SU-DHL-6 (cell line): Measurements from ENCODE around the gene IPO9.

Experiments
- H2AFZ ChIP-seq: fragments of 200-600 bp; sonication (generic); 2 replicates; pipeline ENCODE4 v1.6.1; 2014; ENCODE audit warnings: low read depth, mild to moderate bottlenecking, moderate library complexity, mixed read lengths, antibody characterized with exemption, low read length; ENCODE audit not compliant: severe bottlenecking
- H3F3A ChIP-seq: fragments of 200-600 bp; shearing (Covaris generic); 2 replicates; pipeline ENCODE4 v1.6.0; 2016; ENCODE audit warnings: antibody characterized with exemption, mild to moderate bottlenecking; ENCODE audit not compliant: insufficient read depth
- H3K27ac ChIP-seq: fragments of 200-600 bp; sonication (generic); 2 replicates; pipeline ENCODE4 v1.5.1; 2016; ENCODE audit warnings: low read depth, mild to moderate bottlenecking, low read length, moderate library complexity, mixed read lengths
- H3K27me3 ChIP-seq: fragments of 200-600 bp; sonication (generic), shearing (Covaris generic); 2 replicates; pipeline ENCODE4 v1.6.0; 2014; ENCODE audit warnings: mild to moderate bottlenecking, low read length
- H3K36me3 ChIP-seq: fragments of 200-600 bp; sonication (generic); 2 replicates; pipeline ENCODE4 v1.6.1; 2014; ENCODE audit warnings: mild to moderate bottlenecking, low read length, mixed read lengths
- H3K4me2 ChIP-seq: fragments of 300-600, 200-600 bp; shearing (Covaris generic), sonication (generic); 2 replicates; pipeline ENCODE4 v1.6.0; 2014; ENCODE audit warnings: low read length, low read depth, mild to moderate bottlenecking; ENCODE audit not compliant: poor library complexity, severe bottlenecking
- H3K4me3 ChIP-seq: fragments of 200-600 bp; sonication (generic); 2 replicates; pipeline ENCODE4 v1.5.1; 2014; ENCODE audit warnings: antibody characterized with exemption, low read length, mild to moderate bottlenecking, mixed read lengths; ENCODE audit not compliant: insufficient read depth, poor library complexity, severe bottlenecking
- H3K79me2 ChIP-seq: fragments of 200-600 bp; sonication (generic); 2 replicates; pipeline ENCODE4 v1.6.1; 2014; ENCODE audit warnings: mild to moderate bottlenecking, low read length, moderate library complexity; ENCODE audit not compliant: insufficient read depth
- H3K9ac ChIP-seq: fragments of 200-600 bp; sonication (generic); 2 replicates; pipeline ENCODE4 v1.7.0; 2014; ENCODE audit warnings: mild to moderate bottlenecking, low read length
- H3K9me2 ChIP-seq: fragments of 200-600 bp; sonication (generic); replicated peaks from 2 replicates; pipeline ENCODE4 v1.6.1; 2014; ENCODE audit warnings: low read length; ENCODE audit not compliant: insufficient read depth
- H3K9me3 ChIP-seq: fragments of 200-600 bp; sonication (generic); 2 replicates; pipeline ENCODE4 v1.6.1; 2014; ENCODE audit warnings: low read length, mixed read lengths; ENCODE audit not compliant: insufficient read depth
- H4K20me1 ChIP-seq: fragments of 200-600 bp; sonication (generic); 2 replicates; pipeline ENCODE4 v1.6.1; 2014; ENCODE audit warnings: low read depth, mild to moderate bottlenecking, antibody characterized with exemption, low read length, moderate library complexity, mixed read lengths
- EZH2phosphoT487 ChIP-seq: fragments of 200-600 bp; sonication (generic), shearing (Covaris generic); conservative IDR thresholded peaks from 2 replicates; pipeline ENCODE4 v1.6.1; 2018; ENCODE audit warnings: mild to moderate bottlenecking, antibody characterized with exemption, low read length, moderate library complexity, mixed read lengths
- TF ChIP-seq, protein P1 (sequence below): fragments of 200-600 bp; sonication (generic); IDR thresholded peaks from one replicate; pipeline ENCODE4 v1.5.1; 2017; ENCODE audit warnings: antibody characterized with exemption, mild to moderate bottlenecking, low read length, moderate library complexity; ENCODE audit not compliant: insufficient read depth, poor library complexity, severe bottlenecking

The IPO9 gene

DNA sequence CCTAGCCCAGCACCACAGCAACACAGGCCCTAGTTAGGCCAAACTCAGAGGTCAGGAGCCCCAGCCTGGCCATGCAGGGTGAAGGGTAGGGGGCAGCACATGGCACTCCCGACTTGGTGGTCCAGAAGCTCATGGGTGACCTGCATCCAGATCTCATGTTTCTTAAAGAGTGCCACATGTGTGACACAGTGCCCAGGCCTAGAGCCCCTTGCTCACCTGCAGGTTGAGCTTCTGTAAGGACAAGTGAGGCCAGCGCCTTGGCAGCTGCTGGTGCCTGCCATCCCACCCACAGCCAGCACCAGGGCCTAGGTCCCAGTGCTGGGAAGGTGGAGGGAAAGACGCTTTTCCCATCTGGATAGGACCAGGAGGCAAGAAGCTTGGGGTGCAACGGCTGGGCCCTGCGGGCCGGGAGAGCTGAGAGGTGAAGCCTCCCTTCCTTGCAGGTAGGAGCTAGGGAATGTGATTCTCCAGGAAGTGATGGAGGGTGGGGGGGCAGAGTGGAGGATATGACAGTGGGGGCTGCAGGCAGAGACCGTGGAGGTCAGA, 66.2 kb downstream of the IPO9 start:
- no peaks in the 10 kb centered on the region for H4K20me1 ChIP-seq
- no peaks in the 10 kb centered on the region for H3K9me2 ChIP-seq
- no peak overlapping the region for H3K27ac ChIP-seq
- H3K9me3 ChIP-seq: no peaks in the 10 kb centered on the region
- no peak overlapping the region for H3K9ac ChIP-seq
- TF ChIP-seq, protein P1, sequence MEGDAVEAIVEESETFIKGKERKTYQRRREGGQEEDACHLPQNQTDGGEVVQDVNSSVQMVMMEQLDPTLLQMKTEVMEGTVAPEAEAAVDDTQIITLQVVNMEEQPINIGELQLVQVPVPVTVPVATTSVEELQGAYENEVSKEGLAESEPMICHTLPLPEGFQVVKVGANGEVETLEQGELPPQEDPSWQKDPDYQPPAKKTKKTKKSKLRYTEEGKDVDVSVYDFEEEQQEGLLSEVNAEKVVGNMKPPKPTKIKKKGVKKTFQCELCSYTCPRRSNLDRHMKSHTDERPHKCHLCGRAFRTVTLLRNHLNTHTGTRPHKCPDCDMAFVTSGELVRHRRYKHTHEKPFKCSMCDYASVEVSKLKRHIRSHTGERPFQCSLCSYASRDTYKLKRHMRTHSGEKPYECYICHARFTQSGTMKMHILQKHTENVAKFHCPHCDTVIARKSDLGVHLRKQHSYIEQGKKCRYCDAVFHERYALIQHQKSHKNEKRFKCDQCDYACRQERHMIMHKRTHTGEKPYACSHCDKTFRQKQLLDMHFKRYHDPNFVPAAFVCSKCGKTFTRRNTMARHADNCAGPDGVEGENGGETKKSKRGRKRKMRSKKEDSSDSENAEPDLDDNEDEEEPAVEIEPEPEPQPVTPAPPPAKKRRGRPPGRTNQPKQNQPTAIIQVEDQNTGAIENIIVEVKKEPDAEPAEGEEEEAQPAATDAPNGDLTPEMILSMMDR: no peak
- no peak for TF ChIP-seq EZH2phosphoT487
- no peak overlapping the region for H3K4me2 ChIP-seq
- no peak overlapping the region for H2AFZ ChIP-seq
- H3K36me3 ChIP-seq: no peaks in the 10 kb centered on the region
- H3K4me3 ChIP-seq: no peak overlapping the region
- no peaks in the 10 kb centered on the region for H3K27me3 ChIP-seq
- H3K79me2 ChIP-seq: no peaks in the 10 kb centered on the region
- no peaks in the 10 kb centered on the region for H3F3A ChIP-seq

DNA sequence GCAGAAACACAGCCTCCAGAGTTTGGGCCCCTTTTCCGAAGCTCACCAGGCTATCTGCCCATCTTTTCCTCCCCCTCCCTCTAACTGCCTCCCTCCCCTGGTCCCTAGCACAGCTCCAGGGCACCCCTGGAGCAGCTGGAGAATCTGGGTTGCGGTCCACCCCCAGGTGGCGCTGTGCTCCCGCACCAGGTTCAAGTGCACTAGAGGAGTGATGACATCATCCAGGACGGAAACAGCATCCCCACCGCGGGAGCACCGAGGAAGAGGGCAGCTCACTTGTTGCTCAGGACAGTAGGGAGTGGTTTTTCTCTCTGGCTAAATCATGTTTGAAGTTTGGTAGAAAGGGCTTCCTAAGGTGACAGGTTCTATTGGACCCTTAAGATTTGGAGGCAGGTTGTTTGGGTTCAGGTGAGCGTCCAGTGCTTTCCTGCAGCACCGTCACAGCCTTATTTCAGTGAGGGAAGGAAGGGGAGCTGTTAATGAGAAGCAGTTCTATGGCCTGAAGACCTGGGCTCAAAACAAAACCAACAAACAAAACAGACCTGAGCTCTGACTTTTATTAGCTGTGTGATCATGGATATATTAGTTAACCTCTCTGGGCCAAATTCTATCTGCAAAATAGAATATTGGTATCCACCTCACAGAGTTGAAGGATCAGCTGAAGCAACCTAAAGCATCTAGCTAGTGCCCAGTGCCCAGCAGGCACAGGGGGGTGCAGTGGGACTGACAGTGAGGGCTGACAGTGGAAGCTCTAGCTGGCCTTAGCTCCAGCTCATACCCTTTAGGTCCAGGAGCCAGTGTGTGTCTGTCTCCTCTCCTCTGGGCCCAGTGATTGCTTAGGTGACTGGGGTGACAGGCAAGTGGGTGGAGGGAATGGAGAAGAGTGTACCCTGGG, 67.2 kb downstream of the IPO9 start:
- Histone ChIP-seq H3K9ac (no peak overlapping the region), H3K27ac (no peak overlapping the region), H3K4me3 (no peak overlapping the region)

DNA sequence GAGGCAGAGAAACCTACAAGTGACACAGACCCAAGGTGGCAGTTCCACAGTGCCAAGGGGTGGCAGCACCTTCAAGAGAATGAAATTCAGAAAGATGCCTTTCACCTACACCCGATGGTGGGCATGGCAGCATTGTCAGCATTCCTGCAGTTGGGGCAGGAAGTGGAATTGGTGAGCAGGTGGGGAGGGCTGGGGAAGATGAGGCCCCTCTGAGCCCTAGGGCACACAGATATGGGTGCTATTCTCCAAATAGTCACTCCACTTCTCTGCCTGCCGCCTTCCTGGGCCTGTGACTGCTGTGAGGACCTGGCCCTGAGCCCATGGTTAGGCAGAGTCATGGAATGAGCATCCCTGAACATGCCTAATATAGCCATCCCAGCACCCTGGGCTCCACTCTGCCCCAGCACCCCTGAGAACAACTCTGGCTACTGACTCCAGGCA, 68.0 kb downstream of the IPO9 start:
- H3K79me2 ChIP-seq: no peaks in the 10 kb centered on the region
- no peak overlapping the region for H3K4me3 ChIP-seq
- H3K4me2 ChIP-seq: no peak overlapping the region
- H3K9me2 ChIP-seq: no peaks in the 10 kb centered on the region
- H2AFZ ChIP-seq: no peak overlapping the region
- H3K9ac ChIP-seq: no peak overlapping the region
- H3K27me3 ChIP-seq: no peaks in the 10 kb centered on the region
- H3K27ac ChIP-seq: no peak overlapping the region
- H3K36me3 ChIP-seq: no peaks in the 10 kb centered on the region
- no peaks in the 10 kb centered on the region for H3F3A ChIP-seq
- H3K9me3 ChIP-seq: no peaks in the 10 kb centered on the region
- TF ChIP-seq EZH2phosphoT487: no peak
- TF ChIP-seq, protein P1: no peak
- H4K20me1 ChIP-seq: no peaks in the 10 kb centered on the region

More for the DNA sequence above, 67.2 kb downstream of the IPO9 start:
- peak overlapping the region; percentile 38 for H3K4me2 ChIP-seq
- no peaks in the 10 kb centered on the region for H3K27me3 ChIP-seq
- no peaks in the 10 kb centered on the region for H4K20me1 ChIP-seq
- H3K36me3 ChIP-seq: no peaks in the 10 kb centered on the region
- no peaks in the 10 kb centered on the region for H3F3A ChIP-seq
- peak overlapping the region; percentile 58 for H2AFZ ChIP-seq
- H3K79me2 ChIP-seq: no peaks in the 10 kb centered on the region
- TF ChIP-seq, protein P1: peak; percentile 96
- no peak for TF ChIP-seq EZH2phosphoT487
- H3K9me3 ChIP-seq: no peaks in the 10 kb centered on the region
- H3K9me2 ChIP-seq: no peaks in the 10 kb centered on the region
